DOHH2 (cell line): ENCODE measurements around the gene GRM4.

Experiments used
- H3F3A ChIP-seq: fragments of 200-600 bp; sonication (generic), shearing (Covaris generic); 2 replicates; pipeline ENCODE4 v1.6.0; 2016; ENCODE audit warnings: antibody characterized with exemption, mild to moderate bottlenecking; ENCODE audit not compliant: control insufficient read depth, insufficient read depth
- H3K27ac ChIP-seq: fragments of 200-600 bp; sonication (generic); 2 replicates; pipeline ENCODE4 v1.5.1; 2014; ENCODE audit warnings: low read depth, mild to moderate bottlenecking, low read length, moderate library complexity
- H3K27me3 ChIP-seq: fragments of 200-600 bp; sonication (generic); 2 replicates; pipeline ENCODE4 v1.6.1; 2014; ENCODE audit warnings: mild to moderate bottlenecking, low read length, mixed read lengths; ENCODE audit not compliant: control insufficient read depth
- H3K36me3 ChIP-seq: fragments of 200-600 bp; sonication (generic); 2 replicates; pipeline ENCODE4 v1.6.1; 2014; ENCODE audit warnings: mild to moderate bottlenecking, low read length, moderate library complexity, mixed read lengths; ENCODE audit not compliant: control insufficient read depth
- H3K4me1 ChIP-seq: fragments of 200-600 bp; sonication (generic); 2 replicates; pipeline ENCODE4 v1.6.1; 2014; ENCODE audit warnings: mild to moderate bottlenecking, low read length, mixed read lengths; ENCODE audit not compliant: control insufficient read depth
- H3K4me2 ChIP-seq: fragments of 200-600 bp; sonication (generic); 2 replicates; pipeline ENCODE4 v1.6.0; 2014; ENCODE audit warnings: mild to moderate bottlenecking, low read length, moderate library complexity
- H3K4me3 ChIP-seq: fragments of 200-600 bp; sonication (generic); 2 replicates; pipeline ENCODE4 v1.5.1; 2014; ENCODE audit warnings: mild to moderate bottlenecking, low read length, mixed read lengths
- H3K79me2 ChIP-seq: fragments of 200-600 bp; sonication (generic); 2 replicates; pipeline ENCODE4 v1.6.1; 2014; ENCODE audit warnings: mild to moderate bottlenecking, low read length, mixed read lengths; ENCODE audit not compliant: control insufficient read depth
- H3K9me2 ChIP-seq: fragments of 200-600 bp; sonication (generic); replicated peaks from 2 replicates; pipeline ENCODE4 v1.6.1; 2014; ENCODE audit warnings: mild to moderate bottlenecking, low read length, mixed read lengths; ENCODE audit not compliant: control insufficient read depth
- H3K9me3 ChIP-seq: fragments of 200-600 bp; sonication (generic); 2 replicates; pipeline ENCODE4 v1.6.1; 2014; ENCODE audit warnings: antibody characterized with exemption, low read length, mixed read lengths; ENCODE audit not compliant: control insufficient read depth, insufficient read depth
- H4K20me1 ChIP-seq: fragments of 200-600 bp; sonication (generic); 2 replicates; pipeline ENCODE4 v1.6.0; 2014; ENCODE audit warnings: low read depth, mild to moderate bottlenecking, antibody characterized with exemption, low read length, moderate library complexity; ENCODE audit not compliant: control insufficient read depth, insufficient read depth
- EZH2phosphoT487 ChIP-seq: fragments of 200-600 bp; sonication (generic); IDR thresholded peaks from 2 replicates; pipeline ENCODE4 v1.6.1; 2017; ENCODE audit warnings: borderline replicate concordance, mild to moderate bottlenecking, antibody characterized with exemption, low read length, moderate library complexity, mixed read lengths
- TF ChIP-seq, protein P1 (sequence below): fragments of 200-600 bp; sonication (generic); IDR thresholded peaks from one replicate; pipeline ENCODE4 v1.5.1; 2014; ENCODE audit warnings: antibody characterized with exemption, mild to moderate bottlenecking, low read depth, low read length; ENCODE audit not compliant: poor library complexity, severe bottlenecking

GRM4 gene

DNA sequence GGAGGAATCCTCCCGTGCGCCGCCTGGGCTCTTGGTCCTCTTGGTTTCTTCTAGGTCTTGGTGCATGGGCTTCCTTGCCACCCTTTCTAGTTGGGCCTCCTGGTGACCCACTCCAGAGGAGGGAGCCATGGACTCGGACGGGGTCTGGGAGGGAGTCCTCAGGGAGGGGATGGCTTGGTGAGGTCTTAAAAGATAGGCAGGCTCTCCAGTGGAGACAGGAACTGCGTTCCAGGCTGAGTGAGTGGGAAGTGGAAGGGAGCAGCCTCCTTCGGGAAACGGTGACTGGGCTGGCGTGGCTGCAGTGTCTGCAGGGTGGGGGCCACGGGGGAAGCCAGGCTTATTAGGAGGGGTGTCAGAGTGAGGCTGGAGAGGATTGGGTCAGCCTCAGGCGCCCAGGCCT, 152.8 kb downstream of the GRM4 start:
- no peaks in the 10 kb centered on the region for H3K79me2 ChIP-seq
- no peak overlapping the region for H3K27ac ChIP-seq
- no peaks in the 10 kb centered on the region for H3K36me3 ChIP-seq
- TF ChIP-seq EZH2phosphoT487 = no peak
- TF ChIP-seq, protein P1, sequence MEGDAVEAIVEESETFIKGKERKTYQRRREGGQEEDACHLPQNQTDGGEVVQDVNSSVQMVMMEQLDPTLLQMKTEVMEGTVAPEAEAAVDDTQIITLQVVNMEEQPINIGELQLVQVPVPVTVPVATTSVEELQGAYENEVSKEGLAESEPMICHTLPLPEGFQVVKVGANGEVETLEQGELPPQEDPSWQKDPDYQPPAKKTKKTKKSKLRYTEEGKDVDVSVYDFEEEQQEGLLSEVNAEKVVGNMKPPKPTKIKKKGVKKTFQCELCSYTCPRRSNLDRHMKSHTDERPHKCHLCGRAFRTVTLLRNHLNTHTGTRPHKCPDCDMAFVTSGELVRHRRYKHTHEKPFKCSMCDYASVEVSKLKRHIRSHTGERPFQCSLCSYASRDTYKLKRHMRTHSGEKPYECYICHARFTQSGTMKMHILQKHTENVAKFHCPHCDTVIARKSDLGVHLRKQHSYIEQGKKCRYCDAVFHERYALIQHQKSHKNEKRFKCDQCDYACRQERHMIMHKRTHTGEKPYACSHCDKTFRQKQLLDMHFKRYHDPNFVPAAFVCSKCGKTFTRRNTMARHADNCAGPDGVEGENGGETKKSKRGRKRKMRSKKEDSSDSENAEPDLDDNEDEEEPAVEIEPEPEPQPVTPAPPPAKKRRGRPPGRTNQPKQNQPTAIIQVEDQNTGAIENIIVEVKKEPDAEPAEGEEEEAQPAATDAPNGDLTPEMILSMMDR = no peak
- H4K20me1 ChIP-seq = no peaks in the 10 kb centered on the region
- H3K9me2 ChIP-seq = no peaks in the 10 kb centered on the region
- H3K4me3 ChIP-seq = no peak overlapping the region
- H3F3A ChIP-seq = no peaks in the 10 kb centered on the region
- H3K4me2 ChIP-seq = no peak overlapping the region
- H3K4me1 ChIP-seq = no peaks in the 10 kb centered on the region
- no peaks in the 10 kb centered on the region for H3K27me3 ChIP-seq
- 0 out of 2 replicates have a peak, but pooled peaks cover 5% of the 10 kb centered on the region for H3K9me3 ChIP-seq

DNA sequence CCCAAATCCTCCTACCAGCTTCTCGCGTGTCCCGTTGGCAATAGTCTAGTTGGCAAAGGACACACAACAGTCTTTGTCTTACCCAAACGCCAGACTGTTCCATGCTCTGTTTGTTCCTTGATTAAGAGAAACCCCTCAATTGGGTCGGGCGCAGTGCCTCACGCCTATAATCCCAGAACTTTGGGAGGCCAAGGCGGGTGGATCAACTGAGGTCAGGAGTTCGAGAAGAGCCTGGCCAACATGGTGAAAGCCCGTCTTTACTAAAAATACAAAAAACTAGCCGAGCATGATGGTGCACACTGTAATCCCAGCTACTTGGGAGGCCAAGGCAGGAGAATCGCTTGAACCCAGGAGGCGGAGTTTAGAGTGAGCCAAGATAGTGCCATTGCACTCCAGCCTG, 153.7 kb downstream of the GRM4 start:
- no peaks in the 10 kb centered on the region for H3K27me3 ChIP-seq

GRCh38 chr6:33991610-33992009, 154.3 kb downstream of the GRM4 start:
- Histone ChIP-seq H3K27me3 (no peaks in the 10 kb centered on the region), H4K20me1 (no peaks in the 10 kb centered on the region)

More for the DNA sequence above, 153.7 kb downstream of the GRM4 start:
- Histone ChIP-seq H4K20me1 (no peaks in the 10 kb centered on the region), H3K79me2 (no peaks in the 10 kb centered on the region), H3K36me3 (no peaks in the 10 kb centered on the region), H3K9me3 (0 out of 2 replicates have a peak, but pooled peaks cover under 1% of the 10 kb centered on the region), H3F3A (no peaks in the 10 kb centered on the region), H3K4me1 (no peaks in the 10 kb centered on the region), H3K4me2 (no peak overlapping the region), H3K27ac (no peak overlapping the region), H3K4me3 (no peak overlapping the region), H3K9me2 (no peaks in the 10 kb centered on the region)
- TF ChIP-seq, protein P1 = no peak
- no peak for TF ChIP-seq EZH2phosphoT487

More at GRCh38 chr6:33991610-33992009, 154.3 kb downstream of the GRM4 start:
- no peak overlapping the region for H3K4me3 ChIP-seq
- H3K9me2 ChIP-seq = no peaks in the 10 kb centered on the region
- no peak overlapping the region for H3K27ac ChIP-seq
- H3K9me3 ChIP-seq = no peaks in the 10 kb centered on the region
- H3K4me2 ChIP-seq = no peak overlapping the region
- no peaks in the 10 kb centered on the region for H3F3A ChIP-seq
- no peaks in the 10 kb centered on the region for H3K79me2 ChIP-seq
- TF ChIP-seq, protein P1 = no peak
- no peaks in the 10 kb centered on the region for H3K36me3 ChIP-seq
- H3K4me1 ChIP-seq = no peaks in the 10 kb centered on the region
